ENCODE results near the gene IL18R1.
"Not testable (repeated sequence)": the region's sequence is repeated elsewhere in the genome, so short reads cannot be mapped to it uniquely, and the experiment has no call there.

IL18R1 gene, protein sequence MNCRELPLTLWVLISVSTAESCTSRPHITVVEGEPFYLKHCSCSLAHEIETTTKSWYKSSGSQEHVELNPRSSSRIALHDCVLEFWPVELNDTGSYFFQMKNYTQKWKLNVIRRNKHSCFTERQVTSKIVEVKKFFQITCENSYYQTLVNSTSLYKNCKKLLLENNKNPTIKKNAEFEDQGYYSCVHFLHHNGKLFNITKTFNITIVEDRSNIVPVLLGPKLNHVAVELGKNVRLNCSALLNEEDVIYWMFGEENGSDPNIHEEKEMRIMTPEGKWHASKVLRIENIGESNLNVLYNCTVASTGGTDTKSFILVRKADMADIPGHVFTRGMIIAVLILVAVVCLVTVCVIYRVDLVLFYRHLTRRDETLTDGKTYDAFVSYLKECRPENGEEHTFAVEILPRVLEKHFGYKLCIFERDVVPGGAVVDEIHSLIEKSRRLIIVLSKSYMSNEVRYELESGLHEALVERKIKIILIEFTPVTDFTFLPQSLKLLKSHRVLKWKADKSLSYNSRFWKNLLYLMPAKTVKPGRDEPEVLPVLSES

DNA sequence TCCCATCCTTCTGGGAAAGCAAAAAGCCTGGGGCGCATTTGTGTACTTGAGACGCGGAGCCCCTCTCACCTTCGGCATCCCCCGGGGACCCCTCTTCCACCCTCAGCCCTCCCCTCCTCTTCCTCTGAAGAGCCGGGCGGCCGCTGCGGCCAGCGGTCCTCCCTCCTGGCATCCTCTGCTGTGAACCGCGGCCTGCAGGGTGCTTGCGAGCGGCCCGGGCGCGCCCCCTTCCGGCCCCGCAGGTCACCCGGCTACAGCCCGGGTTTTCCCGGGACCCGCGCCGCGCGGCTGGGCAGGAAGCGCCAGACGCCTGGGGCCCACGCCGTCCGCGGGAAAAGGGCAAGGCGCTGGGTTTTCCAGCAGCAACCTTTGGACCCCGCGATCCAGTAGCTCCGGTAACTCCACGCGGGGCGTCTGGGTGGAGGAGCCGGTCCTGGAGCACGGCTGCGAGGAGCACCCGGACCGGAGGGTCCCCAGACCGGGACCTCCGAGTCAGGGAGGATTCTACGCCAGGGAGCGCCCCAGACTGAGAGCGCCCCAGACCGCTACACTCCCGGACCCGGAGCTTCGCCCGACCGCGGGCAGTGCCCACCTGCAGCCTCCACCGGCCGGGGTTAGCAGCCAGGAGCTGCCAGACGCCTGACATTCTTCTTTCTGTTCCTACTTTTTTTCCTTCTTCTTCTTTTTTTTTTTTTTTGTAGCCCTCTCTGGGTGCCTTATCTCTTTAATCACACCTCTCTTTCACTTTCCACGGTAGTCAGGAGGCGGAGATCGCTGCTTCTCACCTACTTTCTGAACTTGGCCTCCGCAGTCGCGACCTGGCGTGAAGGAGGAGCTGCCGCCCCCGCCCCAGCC, at the start of gene IL18R1:
IL18R1 (plus strand) TSS at position 271 of the 855 bp plus-strand sequence. CDS start 6,865 bp downstream, outside the sequence.
- peak; percentile 4 for DNase-seq (ENCODE audit: low read depth)

DNA sequence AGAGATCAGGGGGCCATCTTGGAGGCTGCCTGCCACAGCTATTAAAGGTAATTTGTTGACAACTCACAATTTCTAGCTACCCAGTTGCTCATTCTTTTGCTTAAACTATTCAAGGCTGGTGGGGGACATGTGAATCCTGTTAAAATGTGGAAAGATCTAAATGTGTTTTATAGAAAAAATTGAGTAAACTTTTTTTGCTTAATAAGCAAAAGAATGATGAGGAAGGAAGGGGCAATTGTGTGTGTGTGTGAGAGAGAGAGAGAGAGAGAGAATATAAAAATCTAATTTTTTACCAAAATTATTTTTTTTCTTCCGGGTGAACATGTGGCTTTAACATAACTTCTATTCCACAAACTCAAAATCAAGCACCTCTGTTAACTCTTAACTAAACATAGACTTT, 49.5 kb upstream of the IL18R1 start:
- DNase-seq (ENCODE audit: low read depth), result no peak

DNA sequence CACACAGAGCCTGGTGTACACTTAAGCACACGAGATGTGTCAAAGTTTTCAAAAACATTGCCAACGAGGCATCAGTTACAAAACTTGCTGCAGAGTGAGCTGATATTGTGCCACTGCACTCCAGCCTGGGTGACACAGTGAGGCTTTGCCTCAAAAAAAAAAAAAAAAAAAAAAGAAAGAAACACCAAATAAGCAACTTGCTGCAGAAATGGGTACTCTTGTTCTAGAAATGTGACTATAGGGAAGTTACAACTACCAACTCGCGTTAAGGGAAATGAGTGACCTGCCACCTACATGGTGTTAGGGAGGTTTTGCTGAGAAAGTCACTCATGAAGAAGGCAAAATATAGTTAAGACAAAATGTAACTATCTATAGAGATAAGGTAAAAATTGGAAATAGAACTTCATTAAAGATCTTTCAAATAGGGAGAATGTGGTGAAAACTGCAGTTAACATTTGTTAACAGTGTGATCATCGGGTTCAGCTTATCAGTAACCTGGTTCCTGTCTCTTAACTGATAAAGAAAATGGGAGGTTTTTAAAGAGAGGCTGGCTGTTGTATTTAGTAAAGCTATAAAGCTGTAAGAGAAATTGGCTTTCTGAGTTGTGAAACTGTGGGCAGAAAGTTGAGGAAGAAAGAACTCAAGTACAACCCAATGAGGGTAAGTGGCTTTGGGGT, 44.5 kb upstream of the IL18R1 start, which contains the start of gene IL1RL1:
IL1RL1 (plus strand) TSS at position 600 of the 677 bp plus-strand sequence. CDS start 26,702 bp downstream, outside the sequence.
- DNase-seq (ENCODE audit: low read depth), result no peak

DNA sequence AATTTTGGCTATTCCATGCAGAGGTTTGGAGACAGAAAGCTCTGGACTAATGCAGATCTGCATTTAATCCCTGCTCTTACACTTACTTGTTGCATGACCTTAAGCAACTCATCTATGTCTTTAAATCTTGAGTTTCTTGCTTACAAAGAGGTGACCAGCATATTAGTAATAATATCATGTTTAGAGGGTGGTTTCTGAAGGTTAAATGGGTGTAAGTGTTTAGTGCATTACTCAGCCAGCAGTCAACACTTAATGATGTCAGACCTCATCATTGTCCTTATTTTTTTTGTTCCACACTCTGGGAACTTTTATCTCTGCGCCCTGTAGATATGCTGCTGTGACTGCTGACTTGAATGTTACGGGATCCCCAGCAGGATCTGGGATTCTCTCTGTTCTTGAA, 42.6 kb upstream of the IL18R1 start:
- DNase-seq (ENCODE audit: low read depth), result peak; percentile 48

DNA sequence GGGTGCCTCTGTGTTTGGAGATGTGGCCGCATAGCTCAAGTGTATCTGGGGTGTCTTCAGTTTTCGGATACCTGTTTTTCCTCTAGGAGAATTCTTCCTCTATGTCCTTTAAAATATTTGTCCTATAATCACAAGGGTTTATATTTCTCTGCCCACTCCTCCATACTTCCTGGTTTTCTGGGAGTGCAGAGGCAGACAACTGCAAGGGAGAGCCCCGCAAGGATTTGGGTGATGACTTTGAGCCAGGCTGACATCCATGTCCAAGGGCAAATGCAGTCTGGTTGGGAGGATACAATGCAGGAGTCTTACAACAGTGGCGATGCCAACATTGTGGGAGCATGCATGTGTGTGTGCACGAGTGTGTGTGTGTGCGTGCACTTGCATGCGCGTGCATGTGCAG, 42.1 kb upstream of the IL18R1 start:
- DNase-seq (ENCODE audit: low read depth), result no peak

DNA sequence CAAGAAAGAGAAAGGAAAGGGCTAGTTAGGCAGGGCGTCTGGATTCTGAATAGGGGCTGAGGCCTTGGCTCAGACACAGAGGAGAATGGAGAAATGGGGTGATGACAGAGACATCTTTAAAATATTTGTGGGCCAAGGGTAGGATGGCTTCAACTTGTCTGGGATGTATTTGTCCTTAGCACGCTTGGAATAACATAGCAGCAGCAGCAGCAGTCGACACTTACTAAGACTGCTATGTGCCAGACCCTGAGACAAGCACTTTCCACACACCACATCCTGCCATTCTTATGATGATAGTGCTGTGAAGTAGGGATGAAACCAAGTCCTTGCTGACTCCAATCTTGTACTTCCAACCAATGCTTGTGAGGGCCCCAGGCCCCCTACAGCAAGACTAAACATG, 41.6 kb upstream of the IL18R1 start:
- DNase-seq (ENCODE audit: low read depth), result no peak

DNA sequence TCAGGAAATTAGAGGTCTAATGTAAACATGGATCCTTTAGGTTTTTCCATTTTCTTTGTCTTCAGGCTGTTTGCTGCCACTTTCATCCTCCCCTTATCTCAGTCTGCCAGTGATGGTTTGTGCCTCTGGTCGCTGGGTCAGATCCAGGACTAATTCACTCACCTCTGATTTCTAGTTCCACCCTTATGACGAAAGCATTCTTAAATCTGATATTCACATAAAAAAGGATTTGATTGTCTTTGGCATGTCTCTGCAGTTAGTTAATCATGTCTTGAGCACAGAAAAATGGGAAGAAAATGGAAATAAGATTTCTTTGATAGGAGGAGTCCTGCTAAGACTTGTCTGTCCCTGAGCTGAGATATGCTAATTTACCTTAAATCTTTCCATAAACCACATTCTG, 39.7 kb upstream of the IL18R1 start:
- DNase-seq (ENCODE audit: low read depth), result no peak

DNA sequence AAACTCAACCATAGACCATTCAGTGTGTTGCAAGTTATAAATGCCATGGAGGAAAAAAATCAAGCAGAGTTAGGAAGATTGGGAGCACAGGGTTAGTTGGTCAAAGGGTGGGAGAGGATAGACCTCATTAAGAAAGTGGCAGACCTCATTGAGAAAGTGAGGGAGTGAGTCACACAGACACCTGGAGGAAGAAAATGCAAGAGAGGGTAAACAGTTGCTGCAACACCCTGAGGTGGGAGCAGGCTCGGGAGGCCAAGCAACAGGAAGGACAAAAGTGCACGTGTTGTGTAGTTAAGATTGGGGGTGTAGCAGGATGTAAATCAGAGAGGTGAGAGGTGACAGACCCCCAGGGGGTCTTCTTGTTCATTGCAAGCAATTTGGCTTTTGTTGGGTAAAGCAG, 37.9 kb upstream of the IL18R1 start:
- DNase-seq (ENCODE audit: low read depth), result no peak

DNA sequence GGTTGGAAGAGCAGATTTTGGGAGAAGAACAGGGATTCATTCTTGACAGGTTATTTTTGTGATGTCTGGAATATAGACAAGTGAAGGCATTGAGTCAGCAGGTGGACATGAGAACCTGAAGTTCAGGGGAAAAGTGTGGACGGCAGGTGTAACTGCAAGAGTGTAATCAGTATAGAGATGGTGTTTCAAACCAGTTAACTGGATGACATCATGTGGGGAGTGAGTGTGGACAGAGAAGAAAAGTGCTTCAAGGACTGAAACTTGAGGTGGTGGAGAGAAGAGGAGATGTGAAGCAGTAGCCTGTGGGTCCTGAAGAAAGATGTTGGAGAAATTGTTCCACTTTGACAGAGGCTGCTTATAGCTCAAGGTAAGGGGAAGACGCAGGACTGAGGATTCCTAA, 37.2 kb upstream of the IL18R1 start:
- DNase-seq (ENCODE audit: low read depth), result no peak

DNA sequence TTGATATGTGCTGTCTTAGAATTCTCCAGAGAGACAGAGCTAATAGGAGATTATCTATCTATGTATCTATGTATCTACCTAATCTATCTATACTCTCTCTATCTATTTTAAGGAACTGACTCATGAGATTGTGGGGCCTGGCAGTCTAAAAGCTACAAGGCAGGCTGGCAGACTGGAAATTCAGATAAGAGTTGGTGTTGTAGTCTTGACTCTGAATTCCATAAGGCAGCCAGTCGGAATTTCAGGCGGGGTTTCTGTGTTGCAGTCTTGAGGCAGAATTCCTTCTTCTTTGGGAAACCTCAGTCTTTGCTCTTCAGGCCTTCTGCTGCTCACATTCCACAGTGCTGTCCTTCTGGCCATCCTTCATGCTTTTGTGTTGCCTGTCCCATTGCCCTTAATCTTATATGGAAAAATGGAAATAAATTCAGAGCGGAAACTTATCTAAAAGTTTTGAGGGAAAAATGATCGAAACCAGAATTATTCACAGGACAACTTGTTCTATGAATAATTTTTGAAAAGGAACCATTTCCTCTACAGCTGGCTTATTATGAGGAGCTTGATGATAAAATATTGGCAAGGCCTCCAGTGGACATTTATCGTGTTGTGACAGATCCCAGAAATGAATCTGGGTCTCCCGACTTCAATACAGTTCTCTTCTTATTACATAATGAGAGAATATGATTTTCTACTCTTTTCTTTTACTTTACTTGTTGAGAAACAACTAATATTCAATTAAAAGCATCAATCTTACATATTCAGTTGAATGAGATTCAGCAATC, 33.5 kb upstream of the IL18R1 start:
- DNase-seq (ENCODE audit: low read depth), result no peak

DNA sequence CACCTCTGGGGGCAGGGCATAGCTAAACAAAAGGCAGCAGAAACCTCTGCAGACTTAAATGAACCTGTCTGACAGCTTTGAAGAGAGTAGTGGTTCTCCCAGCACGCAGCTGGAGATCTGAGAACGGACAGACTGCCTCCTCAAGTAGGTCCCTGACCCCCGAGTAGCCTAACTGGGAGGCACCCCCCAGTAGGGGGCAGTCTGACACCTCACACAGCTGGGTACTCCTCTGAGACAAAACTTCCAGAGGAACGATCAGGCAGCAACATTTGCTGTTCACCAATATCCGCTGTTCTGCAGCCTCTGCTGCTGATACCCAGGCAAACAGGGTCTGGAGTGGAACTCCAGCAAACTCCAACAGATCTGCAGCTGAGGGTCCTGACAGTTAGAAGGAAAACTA, 30.7 kb upstream of the IL18R1 start:
- DNase-seq (ENCODE audit: low read depth), result not testable (repeated sequence)

DNA sequence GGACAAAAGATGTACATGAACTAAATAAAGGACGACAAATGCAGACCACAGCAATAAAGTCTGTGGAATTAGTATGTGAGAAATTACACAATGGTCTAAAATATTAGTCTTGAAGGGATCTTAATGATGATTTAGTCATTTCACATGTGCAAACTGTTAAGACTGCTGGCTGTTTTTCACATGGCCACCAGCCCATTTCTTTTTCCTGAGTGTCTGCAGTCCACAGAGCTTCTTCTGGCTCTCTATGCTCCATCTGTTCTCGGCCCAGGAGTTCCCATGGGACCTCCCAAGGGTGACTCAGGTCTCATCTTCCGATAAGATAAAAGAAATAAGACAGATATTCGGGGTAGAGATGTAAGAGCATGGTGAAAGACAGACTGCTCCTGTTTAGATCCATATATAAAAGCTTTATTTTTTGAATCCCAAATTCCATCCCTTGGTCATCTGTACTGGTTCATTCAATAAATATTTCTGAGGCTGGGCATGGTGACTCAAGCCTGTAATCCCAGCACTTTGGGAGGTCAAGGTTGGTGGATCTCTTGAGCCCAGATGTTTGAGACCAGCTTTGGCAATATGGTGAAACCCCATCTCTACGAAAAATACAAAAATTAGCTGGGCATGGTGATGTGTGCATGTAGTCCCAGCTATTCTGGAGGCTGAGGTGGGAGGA, 24.1 kb upstream of the IL18R1 start:
- no peak for DNase-seq (ENCODE audit: low read depth)

DNA sequence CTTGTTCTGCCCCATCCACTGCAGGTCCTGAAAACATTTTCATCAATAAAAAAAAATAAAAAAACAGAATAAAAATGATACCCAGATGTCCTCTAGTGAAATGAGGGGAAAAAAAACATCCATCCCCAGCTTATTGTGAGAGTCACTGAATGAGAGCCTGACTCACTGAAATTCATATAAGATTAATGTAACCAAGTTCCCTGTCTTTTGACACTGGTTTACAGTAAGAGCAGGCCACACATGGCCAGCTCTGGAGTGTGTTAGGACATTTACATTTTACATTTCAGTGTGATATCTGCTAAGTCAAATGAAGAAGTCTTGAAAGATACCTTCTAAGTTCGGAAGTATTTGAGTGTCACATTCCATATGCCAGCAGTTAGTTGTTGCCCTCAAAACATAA, 21.1 kb upstream of the IL18R1 start:
- DNase-seq (ENCODE audit: low read depth), result no peak

DNA sequence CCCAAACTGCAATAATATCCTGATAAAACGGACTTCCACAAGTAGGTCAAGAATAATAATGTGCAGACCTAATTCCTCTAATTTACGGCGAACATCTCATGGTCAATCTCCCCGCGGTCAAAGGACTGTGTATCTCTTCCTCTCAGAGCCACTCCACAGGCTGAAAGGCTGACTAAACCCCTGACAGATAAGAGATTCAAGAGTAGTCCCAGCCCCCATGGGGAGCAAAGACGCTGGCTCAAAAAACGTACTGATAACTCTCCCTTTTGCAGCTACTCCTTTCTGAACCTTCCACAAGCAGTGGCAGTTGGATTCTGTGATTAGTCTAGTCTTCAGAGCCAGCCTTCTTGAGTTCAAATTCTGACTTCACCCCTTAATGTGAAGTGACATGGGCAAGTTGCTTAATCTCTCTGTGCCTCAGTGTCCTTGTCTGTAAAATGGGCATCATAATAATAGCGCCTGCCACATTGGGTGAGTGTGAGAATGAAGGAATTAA, 19.7 kb upstream of the IL18R1 start:
- no peak for DNase-seq (ENCODE audit: low read depth)

DNA sequence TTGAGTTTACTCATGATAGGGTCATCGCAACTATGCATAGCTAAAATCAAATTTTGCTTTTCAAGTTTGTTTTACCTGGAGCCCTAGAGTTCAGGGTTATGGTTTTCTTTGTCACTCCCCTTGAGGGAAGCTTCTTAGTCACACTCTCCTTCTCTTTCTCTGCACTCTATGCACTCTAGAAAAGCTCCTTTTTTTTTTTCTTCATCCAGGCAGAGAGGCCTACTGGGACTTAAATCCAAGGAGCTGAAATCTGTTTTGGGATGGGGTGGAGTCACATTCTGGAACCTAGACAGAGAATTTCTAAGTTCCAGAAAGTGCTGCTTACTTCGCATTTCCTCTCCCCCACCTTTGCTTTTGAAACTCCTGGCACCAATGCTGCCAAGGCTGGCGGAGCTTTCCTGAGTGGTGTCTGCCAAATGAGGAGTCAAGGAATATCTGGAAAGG, 19.1 kb upstream of the IL18R1 start:
- DNase-seq (ENCODE audit: low read depth), result no peak

DNA sequence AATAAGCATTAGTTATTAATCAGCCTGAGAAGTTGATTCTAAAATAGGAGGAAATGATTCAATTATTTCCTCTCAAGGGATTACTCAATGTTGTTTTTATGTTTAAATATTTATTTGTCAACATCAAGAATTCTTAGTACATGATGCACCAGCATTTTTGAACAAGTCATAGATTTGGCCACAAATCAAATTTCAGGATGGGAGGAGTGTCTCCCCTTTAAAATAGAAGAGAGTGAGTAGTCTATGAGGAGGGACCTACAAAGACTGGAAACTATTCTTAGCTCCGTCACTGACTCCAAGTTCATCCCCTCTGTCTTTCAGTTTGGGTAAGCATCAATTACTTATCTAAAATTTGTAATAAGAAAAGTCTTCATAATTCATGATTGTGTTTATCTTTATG, 18.6 kb upstream of the IL18R1 start:
- no peak for DNase-seq (ENCODE audit: low read depth)

DNA sequence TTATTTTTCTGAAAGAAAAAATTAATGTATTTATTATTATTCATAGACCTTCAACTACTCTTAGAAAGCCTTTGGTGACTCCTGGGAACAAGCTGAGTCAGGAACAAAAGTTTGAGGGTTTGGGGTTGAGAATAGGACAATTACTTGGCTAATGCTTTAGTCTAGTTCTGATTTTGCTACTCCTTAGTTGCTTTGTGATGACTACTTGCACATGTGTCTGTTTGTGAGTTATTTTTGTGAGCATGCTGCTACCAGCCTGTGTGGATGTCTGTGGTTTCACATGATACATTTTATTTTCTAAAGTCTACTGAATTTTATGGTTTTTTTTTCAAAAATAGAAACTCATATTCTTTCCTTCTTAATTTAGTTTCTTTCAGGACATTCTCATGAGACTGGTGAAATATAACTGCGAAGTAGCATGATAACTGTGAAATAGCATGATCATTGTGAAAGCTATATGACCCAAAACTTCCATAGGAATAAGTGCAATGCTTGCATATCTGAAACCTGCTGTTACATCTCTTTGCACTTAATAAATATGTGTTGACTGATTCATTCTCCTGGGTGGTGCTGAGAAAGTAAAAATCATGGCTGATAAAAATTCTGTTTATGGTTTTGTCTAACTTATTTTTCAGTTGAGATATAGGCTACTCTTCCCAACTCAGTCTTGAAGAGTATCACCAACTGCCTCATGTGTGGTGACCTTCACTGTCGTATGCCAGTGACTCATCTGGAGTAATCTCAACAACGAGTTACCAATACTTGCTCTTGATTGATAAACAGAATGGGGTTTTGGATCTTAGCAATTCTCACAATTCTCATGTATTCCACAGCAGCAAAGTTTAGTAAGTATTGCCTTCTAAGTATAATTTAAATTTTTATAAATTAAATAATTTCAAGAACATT, 17.9 kb upstream of the IL18R1 start:
- no peak for DNase-seq (ENCODE audit: low read depth)

DNA sequence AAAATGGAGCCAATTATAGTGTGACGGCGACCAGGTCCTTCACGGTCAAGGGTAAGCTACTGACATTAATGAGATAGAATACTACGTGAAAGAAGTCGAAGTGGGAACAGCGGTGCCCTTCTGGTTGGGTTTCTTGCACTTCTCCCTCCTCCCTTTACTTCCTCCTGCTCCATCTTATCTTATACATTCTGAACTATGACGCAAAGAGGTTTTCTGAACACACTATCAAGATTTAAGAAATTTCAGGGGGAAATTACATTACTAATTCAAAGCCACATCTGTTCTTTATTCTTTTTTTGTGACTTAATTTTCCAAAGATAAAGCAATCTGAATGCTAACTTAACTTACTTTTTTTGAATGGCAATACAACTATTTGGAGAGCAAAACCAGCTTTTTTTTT, 14.8 kb upstream of the IL18R1 start:
- DNase-seq (ENCODE audit: low read depth), result no peak

DNA sequence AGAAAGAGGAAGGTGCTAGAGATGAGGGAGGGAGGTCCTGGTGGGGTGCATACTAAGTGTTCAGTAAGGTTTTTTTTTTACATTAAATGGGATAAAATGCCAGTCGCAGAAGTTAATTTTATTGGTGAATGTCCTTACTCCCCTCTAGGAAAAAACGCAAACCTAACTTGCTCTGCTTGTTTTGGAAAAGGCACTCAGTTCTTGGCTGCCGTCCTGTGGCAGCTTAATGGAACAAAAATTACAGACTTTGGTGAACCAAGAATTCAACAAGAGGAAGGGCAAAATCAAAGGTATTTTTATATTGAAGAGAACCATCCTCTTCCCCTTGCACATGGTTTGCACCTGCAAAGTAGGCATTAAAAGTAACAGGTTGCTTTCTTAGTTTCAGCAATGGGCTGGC, 12.7 kb upstream of the IL18R1 start:
- no peak for DNase-seq (ENCODE audit: low read depth)

DNA sequence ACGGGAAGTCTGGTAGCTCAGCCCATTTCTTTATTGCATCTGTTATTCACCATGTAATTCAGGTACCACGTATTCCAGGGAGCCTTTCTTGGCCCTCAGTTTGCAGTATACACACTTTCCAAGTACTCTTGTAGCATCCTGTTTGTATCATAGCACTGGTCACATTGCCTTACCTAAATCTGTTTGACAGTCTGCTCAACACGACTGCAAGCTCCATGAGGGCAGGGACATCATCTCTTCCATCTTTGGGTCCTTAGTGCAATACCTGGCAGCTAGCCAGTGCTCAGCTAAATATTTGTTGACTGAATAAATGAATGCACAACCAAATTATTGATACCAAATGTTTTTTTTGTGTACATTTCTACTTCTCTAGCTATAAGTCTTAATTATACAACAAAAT, 11.2 kb upstream of the IL18R1 start:
- DNase-seq (ENCODE audit: low read depth), result no peak

Data from non-pigmented ciliary epithelial cell (primary cell).